HUES6 (cell line): Measurements from ENCODE around the gene TEX51.

Source experiments
- H3K27ac ChIP-seq: 2 replicates; pipeline ENCODE4 v1.7.0; 2013; ENCODE audit warnings: low read depth, mild to moderate bottlenecking, low read length, inconsistent platforms
- H3K27me3 ChIP-seq: 2 replicates; pipeline ENCODE4 v1.6.1; 2013; ENCODE audit warnings: low read length; ENCODE audit not compliant: control insufficient read depth, insufficient read depth
- H3K36me3 ChIP-seq: 2 replicates; pipeline ENCODE4 v1.6.1; 2013; ENCODE audit warnings: low read length; ENCODE audit not compliant: control insufficient read depth, insufficient read depth
- H3K4me1 ChIP-seq: 2 replicates; pipeline ENCODE4 v1.6.1; 2013; ENCODE audit warnings: low read length; ENCODE audit not compliant: control insufficient read depth, insufficient read depth
- H3K4me3 ChIP-seq: 2 replicates; pipeline ENCODE4 v1.5.1; 2013; ENCODE audit warnings: low read depth, low read length
- H3K9ac ChIP-seq: one replicate; pipeline ENCODE4 v1.6.1; 2013; ENCODE audit warnings: mild to moderate bottlenecking, low read length
- H3K9me3 ChIP-seq: 2 replicates; pipeline ENCODE4 v1.6.1; 2013; ENCODE audit warnings: low read depth, low read length; ENCODE audit not compliant: control insufficient read depth, insufficient read depth

TEX51 gene

DNA sequence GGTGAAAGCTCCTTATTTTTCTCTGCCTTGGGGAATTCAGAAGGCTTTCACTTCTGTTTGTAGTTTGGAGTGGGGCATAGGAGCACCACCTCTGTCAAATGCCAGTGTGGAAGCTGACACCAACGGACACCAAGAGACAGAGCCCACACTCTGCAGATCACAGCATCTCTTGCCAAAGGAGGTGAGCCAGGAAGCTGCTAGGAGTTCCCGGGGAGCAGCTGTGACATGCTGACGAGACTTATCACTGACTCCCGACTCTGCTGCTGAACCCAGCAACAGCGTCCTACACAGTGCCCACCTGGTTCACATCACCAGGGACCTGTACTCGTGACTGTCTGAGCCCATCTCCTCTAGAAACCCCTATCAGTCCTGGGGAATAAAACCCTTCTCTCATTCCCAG, 8.1 kb downstream of the TEX51 start:
- no peak overlapping the region for H3K27ac ChIP-seq
- H3K9ac ChIP-seq: no peak overlapping the region
- peaks cover 9% of the 10 kb centered on the region; the same call in 1 of the 2 replicates for H3K4me1 ChIP-seq
- no peaks in the 10 kb centered on the region for H3K27me3 ChIP-seq
- H3K4me3 ChIP-seq: no peak overlapping the region
- no peaks in the 10 kb centered on the region for H3K36me3 ChIP-seq
- 0 out of 2 replicates have a peak, but pooled peaks cover 6% of the 10 kb centered on the region for H3K9me3 ChIP-seq

DNA sequence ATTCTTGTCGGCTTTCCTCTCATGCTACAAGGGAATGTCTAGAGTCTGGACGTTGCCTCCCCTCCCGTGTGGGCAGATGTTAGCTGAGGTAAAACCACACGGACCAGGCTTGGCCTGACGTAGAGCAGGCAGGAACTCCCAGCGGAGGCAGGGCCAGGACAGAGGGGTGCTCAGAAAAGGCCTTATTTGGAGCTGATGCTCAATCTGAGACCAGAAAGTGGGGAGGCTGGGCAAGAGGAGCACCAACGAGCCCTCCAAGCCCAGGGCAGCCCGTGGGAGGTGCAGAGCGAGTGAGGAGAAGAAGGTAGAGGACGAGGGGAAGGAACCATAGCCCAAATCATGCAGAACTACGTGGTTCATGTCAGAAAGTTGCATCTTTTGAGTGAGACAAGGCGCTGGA, 9.0 kb downstream of the TEX51 start:
- Histone ChIP-seq H3K4me3 (no peak overlapping the region), H3K36me3 (no peaks in the 10 kb centered on the region), H3K9ac (no peak overlapping the region), H3K4me1 (peaks cover 12% of the 10 kb centered on the region; the same call in 1 of the 2 replicates), H3K27ac (no peak overlapping the region), H3K9me3 (0 out of 2 replicates have a peak, but pooled peaks cover 6% of the 10 kb centered on the region), H3K27me3 (no peaks in the 10 kb centered on the region)

DNA sequence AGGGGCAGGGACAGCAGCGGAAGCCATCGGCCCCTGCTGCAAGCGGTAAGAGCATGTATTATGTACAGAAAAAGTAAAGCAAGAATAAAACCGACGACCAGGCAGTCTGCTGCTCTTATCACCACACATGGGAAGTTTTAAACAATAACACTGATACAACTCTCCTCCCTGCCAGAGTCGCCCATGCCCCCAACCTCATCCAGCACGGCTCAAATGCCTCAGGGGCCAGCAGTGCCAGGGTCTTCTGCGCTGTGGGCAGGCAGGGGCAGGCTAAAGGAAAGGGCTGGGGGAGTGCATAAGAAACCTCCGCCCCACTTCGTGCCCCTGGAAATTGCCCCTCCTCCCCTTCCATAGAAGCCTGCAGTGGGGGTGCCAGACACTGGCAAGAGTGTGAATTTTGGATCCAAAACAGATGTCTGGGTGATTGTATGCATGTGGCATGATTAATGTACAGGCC, 10.1 kb downstream of the TEX51 start:
- peaks cover 11% of the 10 kb centered on the region for H3K9me3 ChIP-seq
- H3K36me3 ChIP-seq: no peaks in the 10 kb centered on the region
- H3K27ac ChIP-seq: no peak overlapping the region
- H3K27me3 ChIP-seq: no peaks in the 10 kb centered on the region
- no peak overlapping the region for H3K9ac ChIP-seq
- no peak overlapping the region for H3K4me3 ChIP-seq
- peaks cover 12% of the 10 kb centered on the region; the same call in 1 of the 2 replicates for H3K4me1 ChIP-seq

DNA sequence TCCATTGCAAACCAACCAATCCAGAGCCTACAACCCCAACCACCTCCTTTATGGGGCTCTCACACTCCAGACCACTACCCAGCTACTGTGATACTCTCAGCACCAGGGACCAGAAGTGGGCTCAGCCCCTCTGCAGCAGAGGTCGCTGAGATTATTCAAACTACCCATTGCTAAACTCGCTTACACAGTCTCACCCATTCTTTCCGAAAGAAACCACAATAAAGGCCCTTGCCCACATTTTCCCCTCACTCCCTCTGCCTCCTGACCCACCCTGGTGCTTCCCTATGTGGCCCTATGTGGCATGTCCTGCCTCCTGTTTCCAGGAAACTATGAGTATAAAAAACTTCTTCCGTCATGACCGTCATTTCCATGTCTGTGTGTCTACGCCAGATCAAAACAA, 10.7 kb downstream of the TEX51 start:
- Histone ChIP-seq H3K27me3 (no peaks in the 10 kb centered on the region), H3K9ac (no peak overlapping the region), H3K27ac (no peak overlapping the region), H3K4me3 (no peak overlapping the region), H3K36me3 (no peaks in the 10 kb centered on the region), H3K4me1 (peaks cover 12% of the 10 kb centered on the region; the same call in 1 of the 2 replicates), H3K9me3 (peaks cover 11% of the 10 kb centered on the region)

DNA sequence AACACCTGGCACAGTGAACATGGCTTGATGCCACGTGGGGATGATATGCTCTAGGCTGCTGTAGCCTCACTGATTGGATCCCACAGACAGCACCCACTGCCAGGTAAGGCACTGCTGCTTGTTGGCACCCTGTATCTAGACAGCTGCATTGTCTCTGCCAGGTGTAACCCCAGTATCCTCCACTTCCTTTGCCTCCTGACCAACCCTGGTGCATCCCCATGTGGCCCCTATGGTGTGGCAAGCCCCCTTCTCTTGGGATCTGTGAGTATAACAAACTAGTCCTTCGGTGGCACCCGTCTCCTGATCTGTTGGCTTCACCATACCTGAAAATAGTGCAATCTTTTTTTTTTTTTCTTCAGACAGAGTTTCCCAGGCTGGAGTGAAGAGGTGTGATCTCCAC, 11.1 kb downstream of the TEX51 start:
- H3K36me3 ChIP-seq: no peaks in the 10 kb centered on the region
- peaks cover 12% of the 10 kb centered on the region; the same call in 1 of the 2 replicates for H3K4me1 ChIP-seq
- H3K27ac ChIP-seq: no peak overlapping the region

DNA sequence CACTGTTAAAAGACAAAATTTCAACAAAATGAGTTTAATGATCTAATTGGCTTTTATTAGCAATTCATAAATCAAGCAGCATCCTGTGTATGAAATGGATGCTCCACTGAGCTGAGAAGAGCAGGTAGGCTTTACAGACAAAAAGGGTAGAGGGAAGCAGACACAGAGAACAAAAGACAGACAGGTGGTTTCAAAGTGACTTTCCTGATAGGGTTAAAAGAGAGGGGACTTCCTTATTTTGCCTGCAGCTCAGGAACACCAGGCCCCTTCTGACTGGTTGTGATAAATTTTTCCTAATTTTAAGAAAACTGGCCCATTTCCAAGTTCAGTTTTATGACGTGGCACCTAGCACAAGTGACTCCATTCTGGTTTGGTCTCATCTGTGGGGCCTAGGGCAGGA, 11.9 kb downstream of the TEX51 start:
- peaks cover 5% of the 10 kb centered on the region for H3K9me3 ChIP-seq
- no peak overlapping the region for H3K4me3 ChIP-seq
- no peak overlapping the region for H3K9ac ChIP-seq
- H3K4me1 ChIP-seq: peaks cover 12% of the 10 kb centered on the region; the same call in 1 of the 2 replicates
- no peaks in the 10 kb centered on the region for H3K27me3 ChIP-seq
- H3K36me3 ChIP-seq: no peaks in the 10 kb centered on the region
- H3K27ac ChIP-seq: no peak overlapping the region

More for the DNA sequence above, 11.1 kb downstream of the TEX51 start:
- no peak overlapping the region for H3K9ac ChIP-seq
- H3K4me3 ChIP-seq: no peak overlapping the region
- H3K9me3 ChIP-seq: peaks cover 11% of the 10 kb centered on the region
- H3K27me3 ChIP-seq: no peaks in the 10 kb centered on the region

DNA sequence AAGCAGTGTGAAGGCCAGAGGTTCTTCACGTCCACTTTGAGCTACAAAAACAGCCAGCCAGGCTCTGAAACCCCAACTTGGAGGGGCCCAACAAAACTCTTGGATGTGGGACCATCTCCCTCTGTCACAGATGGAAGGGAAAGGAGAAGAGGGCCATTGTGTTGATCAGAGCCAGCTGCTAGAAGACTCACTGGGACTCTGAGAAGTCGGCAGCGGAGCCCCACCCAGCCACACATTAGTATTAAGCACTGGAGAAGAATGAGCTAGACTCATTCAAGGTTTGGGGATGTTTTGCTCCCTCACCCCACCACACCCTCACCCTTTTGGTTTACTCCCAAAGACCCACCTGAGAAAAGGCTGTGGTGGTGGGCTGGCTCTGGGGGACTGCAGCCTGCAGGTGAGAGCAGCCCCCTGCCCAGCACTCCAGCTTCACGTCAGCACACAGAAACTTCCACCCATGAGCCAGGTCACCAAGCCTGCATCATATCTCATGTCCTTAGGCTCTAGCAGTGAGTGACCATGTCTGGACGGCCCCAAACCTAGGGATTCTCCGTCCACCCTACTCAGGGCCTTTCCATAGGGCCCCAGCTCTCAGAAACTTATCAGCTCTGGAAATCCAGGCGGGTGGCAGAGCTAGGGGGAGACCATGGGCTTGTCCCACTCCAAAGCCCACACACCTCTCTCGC, 12.6 kb downstream of the TEX51 start:
- H3K4me1 ChIP-seq: peaks cover 12% of the 10 kb centered on the region; the same call in 1 of the 2 replicates
- no peak overlapping the region for H3K4me3 ChIP-seq
- no peaks in the 10 kb centered on the region for H3K27me3 ChIP-seq
- H3K9me3 ChIP-seq: peaks cover 5% of the 10 kb centered on the region
- H3K9ac ChIP-seq: no peak overlapping the region
- H3K36me3 ChIP-seq: no peaks in the 10 kb centered on the region
- H3K27ac ChIP-seq: no peak overlapping the region

DNA sequence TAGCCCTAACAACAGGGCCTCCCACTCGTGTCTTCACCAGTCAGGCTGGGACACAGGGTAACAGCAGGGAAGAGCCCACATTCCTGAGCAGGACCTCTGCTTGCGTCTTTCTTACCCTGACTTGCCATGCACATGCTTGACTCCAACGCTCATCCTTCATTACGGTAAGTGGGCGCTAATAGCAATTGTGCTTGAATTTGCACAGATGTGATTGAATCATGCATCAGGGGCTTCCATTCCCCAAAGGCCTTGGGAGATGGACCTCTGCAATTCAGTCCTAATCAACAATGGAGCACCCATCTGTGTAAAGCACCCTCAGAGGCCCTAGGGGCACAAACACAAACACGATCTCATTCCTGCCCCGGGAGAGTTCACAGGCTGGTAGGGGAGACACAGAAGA, 13.5 kb downstream of the TEX51 start:
- Histone ChIP-seq H3K9ac (no peak overlapping the region), H3K4me3 (no peak overlapping the region), H3K36me3 (no peaks in the 10 kb centered on the region), H3K27me3 (no peaks in the 10 kb centered on the region), H3K4me1 (peaks cover 12% of the 10 kb centered on the region; the same call in 1 of the 2 replicates), H3K27ac (no peak overlapping the region), H3K9me3 (peaks cover 5% of the 10 kb centered on the region)

DNA sequence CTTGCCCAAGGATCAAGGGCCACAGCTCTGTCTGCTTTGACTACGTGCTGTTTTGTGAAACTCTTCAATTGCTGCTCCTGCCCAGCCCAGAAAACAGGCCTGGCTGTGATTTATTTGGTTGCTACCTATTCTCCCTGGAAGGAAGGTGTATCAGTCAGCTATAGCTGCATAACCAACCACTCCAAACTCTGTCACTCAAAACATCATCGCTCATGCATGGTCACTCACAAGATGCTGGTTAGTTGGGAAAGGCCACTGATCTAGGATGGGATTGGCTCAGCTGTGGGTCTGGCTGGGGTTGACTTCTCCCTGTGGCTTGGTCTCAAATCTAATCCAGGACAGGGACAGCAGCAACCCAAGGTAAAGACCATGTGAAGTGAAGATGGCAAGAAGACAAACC, 14.6 kb downstream of the TEX51 start:
- H3K4me1 ChIP-seq: peaks cover 12% of the 10 kb centered on the region; the same call in 1 of the 2 replicates
- peaks cover 5% of the 10 kb centered on the region for H3K9me3 ChIP-seq
- no peaks in the 10 kb centered on the region for H3K27me3 ChIP-seq
- no peak overlapping the region for H3K27ac ChIP-seq
- H3K36me3 ChIP-seq: no peaks in the 10 kb centered on the region
- no peak overlapping the region for H3K9ac ChIP-seq
- no peak overlapping the region for H3K4me3 ChIP-seq

DNA sequence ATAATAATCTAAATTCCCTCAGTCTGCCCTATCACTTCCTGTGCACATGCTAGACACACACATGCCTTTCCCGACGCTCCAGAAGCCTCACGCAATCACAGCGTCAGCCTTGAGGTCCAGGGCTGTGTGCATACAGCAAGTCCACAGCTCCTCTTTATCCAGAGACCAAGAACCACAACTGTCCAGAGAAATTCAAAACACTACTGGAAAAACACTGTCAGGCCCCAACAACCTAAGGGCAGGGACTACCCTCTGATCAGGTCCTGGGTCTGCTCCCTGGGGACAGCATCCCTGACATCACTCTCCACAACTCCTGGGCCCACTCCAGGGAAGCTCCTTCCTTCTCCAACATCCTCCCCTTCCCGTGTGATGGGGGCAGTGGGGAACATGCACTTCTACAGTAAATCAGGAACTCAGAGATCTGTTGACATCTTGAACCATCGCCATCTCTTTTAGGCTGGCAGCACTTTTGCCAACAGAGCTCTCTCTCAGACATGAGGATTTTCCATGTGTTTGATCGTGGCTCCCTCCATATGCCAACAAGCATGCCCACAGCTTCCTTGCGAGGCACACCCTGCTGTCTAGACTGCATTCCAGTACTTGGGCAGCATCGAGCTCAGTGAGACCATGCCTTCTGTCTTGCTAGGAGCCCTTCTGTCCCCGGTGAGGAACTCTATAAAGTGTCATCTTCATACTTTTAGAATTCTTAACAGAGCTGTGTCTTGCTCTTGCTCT, 15.4 kb downstream of the TEX51 start:
- no peak overlapping the region for H3K4me3 ChIP-seq
- H3K4me1 ChIP-seq: peaks cover 5% of the 10 kb centered on the region; the same call in 1 of the 2 replicates
- no peaks in the 10 kb centered on the region for H3K27me3 ChIP-seq
- no peak overlapping the region for H3K9ac ChIP-seq
- no peak overlapping the region for H3K27ac ChIP-seq
- H3K9me3 ChIP-seq: peaks cover 5% of the 10 kb centered on the region
- no peaks in the 10 kb centered on the region for H3K36me3 ChIP-seq
